ENCODE data around the gene KIAA1958. TPM values are rescaled to one million over a fixed set of nuclear protein-coding genes. Genes with fewer than 3 reads are reported as not detected.

KIAA1958 gene
- total RNA-seq, 4 donors from 2014 or later: 10.2 to 18.3 (median 10.6) TPM

DNA sequence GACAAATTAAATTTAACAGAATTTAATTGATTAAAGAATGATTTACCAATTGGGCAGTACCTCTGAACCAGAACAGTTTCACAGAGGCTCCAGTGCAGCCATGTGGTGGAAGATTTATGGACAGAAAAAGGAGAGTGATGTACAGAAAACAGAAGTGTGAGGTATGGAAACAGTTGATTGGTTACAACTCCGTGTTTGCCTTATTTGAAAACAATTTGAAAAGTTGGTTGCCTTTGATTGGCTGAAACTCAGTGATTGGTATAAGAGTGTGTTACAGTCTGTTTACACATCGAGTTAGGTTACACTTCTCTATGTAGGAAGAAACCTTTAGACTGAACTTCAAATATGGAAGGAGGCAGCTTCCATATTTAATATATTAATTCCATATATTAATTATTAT lies 30.1 kb downstream of the KIAA1958 start:
- Histone ChIP-seq H3K9me3 (no peaks in the 10 kb centered on the region), H3K4me1 (no peaks in the 10 kb centered on the region), H3K27ac (no peak overlapping the region), H3K36me3 (no peaks in the 10 kb centered on the region), H3K4me3 (no peak overlapping the region), H3K27me3 (no peaks in the 10 kb centered on the region)
- TF ChIP-seq EP300 (IDR thresholded peaks at IDR 0.05): no peak
- TF ChIP-seq POLR2AphosphoS5 (IDR thresholded peaks at IDR 0.05): no peak
- TF ChIP-seq POLR2A (IDR thresholded peaks at IDR 0.05): no peak
- TF ChIP-seq, protein P1, sequence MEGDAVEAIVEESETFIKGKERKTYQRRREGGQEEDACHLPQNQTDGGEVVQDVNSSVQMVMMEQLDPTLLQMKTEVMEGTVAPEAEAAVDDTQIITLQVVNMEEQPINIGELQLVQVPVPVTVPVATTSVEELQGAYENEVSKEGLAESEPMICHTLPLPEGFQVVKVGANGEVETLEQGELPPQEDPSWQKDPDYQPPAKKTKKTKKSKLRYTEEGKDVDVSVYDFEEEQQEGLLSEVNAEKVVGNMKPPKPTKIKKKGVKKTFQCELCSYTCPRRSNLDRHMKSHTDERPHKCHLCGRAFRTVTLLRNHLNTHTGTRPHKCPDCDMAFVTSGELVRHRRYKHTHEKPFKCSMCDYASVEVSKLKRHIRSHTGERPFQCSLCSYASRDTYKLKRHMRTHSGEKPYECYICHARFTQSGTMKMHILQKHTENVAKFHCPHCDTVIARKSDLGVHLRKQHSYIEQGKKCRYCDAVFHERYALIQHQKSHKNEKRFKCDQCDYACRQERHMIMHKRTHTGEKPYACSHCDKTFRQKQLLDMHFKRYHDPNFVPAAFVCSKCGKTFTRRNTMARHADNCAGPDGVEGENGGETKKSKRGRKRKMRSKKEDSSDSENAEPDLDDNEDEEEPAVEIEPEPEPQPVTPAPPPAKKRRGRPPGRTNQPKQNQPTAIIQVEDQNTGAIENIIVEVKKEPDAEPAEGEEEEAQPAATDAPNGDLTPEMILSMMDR (IDR thresholded peaks at IDR 0.05): no peak
- DNase-seq (ENCODE audit: low spot score in 2 of 2): no peak
- WGBS: 90% methylated on average over 2 of the region's 2 CpGs

DNA sequence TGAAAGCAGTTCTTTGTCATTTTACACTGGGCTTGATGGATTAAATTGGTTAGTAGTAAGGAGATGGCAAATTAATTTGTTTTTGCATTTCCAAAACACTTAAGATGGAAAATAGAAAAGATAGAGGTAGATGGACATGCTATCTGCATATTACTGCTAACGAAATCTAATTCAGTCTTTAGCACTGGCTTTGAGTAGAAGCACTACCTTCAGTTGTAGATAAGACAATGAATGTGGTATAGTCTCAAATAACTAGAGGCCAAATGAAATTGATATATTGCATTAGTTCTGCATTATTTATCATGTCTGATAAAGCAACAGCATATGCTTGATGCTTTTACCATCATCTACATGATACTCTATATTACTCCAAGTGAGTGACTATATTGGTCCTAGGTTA lies 33.4 kb downstream of the KIAA1958 start:
- no peaks in the 10 kb centered on the region for H3K4me1 ChIP-seq
- no peak overlapping the region for H3K27ac ChIP-seq
- no peaks in the 10 kb centered on the region for H3K27me3 ChIP-seq
- H3K4me3 ChIP-seq: no peak overlapping the region
- TF ChIP-seq POLR2AphosphoS5 (IDR thresholded peaks at IDR 0.05): no peak
- no peak for TF ChIP-seq EP300 (IDR thresholded peaks at IDR 0.05)
- TF ChIP-seq, protein P1 (IDR thresholded peaks at IDR 0.05): no peak
- TF ChIP-seq POLR2A (IDR thresholded peaks at IDR 0.05): no peak
- 96% methylated on average over 1 of the region's 1 CpG for WGBS
- no peaks in the 10 kb centered on the region for H3K9me3 ChIP-seq
- no peak for DNase-seq (ENCODE audit: low spot score in 2 of 2)
- no peaks in the 10 kb centered on the region for H3K36me3 ChIP-seq

DNA sequence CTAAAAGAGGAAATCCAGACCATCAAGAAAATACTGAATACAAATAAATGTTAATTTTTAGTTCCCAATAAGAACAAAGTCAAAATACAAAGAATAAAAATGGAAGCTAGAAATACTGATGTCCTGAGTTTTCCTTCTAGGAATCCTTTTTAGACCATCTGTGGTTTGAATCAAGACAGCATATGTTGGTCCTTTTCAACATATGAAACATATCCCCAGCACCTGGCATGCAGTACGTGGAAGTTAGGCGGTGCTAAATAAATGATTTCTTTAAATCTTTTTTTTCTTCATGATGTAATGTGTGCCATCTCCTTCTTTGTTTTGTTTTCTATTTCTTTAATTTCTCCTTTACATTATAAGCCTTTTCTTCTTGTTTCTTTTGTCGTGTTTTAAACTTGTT lies 34.0 kb downstream of the KIAA1958 start:
- Histone ChIP-seq H3K9me3 (no peaks in the 10 kb centered on the region), H3K27ac (no peak overlapping the region), H3K36me3 (no peaks in the 10 kb centered on the region), H3K4me3 (no peak overlapping the region), H3K4me1 (no peaks in the 10 kb centered on the region), H3K27me3 (no peaks in the 10 kb centered on the region)
- TF ChIP-seq POLR2AphosphoS5 (IDR thresholded peaks at IDR 0.05) (no peak), EP300 (IDR thresholded peaks at IDR 0.05) (no peak), POLR2A (IDR thresholded peaks at IDR 0.05) (no peak)
- TF ChIP-seq, protein P1 (IDR thresholded peaks at IDR 0.05): no peak
- WGBS: 52% methylated on average over 3 of the region's 3 CpGs
- DNase-seq (ENCODE audit: low spot score in 2 of 2): no peak

DNA sequence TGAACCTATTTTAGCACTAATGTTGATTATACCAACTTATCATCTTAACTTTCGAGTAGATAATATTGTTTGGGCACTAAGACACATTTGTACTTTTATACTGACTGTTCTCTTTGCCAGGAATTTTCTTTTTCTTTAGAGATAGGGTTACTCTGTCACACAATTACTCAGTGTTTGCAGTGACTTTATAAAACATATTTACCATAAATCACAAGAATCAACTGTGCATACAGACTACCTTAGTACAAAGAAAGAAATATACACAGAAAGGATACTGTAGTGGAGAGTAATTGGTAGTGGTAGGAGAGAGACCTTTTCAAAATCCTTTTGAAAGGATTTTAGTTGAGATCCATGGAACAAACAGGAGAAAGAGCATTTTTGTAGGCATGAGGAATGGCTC lies 40.3 kb downstream of the KIAA1958 start:
- H3K4me3 ChIP-seq: no peak overlapping the region
- no peaks in the 10 kb centered on the region for H3K9me3 ChIP-seq
- TF ChIP-seq EP300 (IDR thresholded peaks at IDR 0.05): no peak
- TF ChIP-seq, protein P1 (IDR thresholded peaks at IDR 0.05): no peak
- no peak for TF ChIP-seq POLR2AphosphoS5 (IDR thresholded peaks at IDR 0.05)
- TF ChIP-seq POLR2A (IDR thresholded peaks at IDR 0.05): no peak
- WGBS: 82% methylated on average over 1 of the region's 1 CpG
- H3K36me3 ChIP-seq: no peaks in the 10 kb centered on the region
- no peaks in the 10 kb centered on the region for H3K27me3 ChIP-seq
- no peak for DNase-seq (ENCODE audit: low spot score in 2 of 2)
- H3K27ac ChIP-seq: no peak overlapping the region
- peaks cover under 1% of the 10 kb centered on the region for H3K4me1 ChIP-seq

DNA sequence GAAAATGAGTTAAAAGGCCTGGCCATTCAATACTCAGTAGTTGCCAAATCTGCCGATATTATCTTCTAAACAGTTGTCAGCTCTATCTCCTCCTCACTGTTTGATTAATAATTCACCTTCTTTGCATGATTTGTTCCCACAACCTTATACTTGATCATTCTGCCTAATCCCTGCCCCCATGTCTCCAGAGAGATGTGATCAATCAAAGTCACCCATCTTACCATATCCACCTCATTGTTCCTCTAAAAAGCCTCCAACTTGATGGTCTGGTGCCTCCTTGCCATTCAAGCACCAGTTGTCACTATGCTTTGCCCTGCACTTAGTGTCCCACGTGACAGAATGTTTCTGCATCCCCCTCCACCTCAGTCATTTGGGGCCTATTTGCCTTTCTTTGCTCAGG lies 41.3 kb downstream of the KIAA1958 start:
- 89% methylated on average over 2 of the region's 2 CpGs for WGBS
- Histone ChIP-seq H3K27me3 (no peaks in the 10 kb centered on the region), H3K27ac (no peak overlapping the region), H3K4me3 (no peak overlapping the region), H3K9me3 (no peaks in the 10 kb centered on the region), H3K4me1 (peaks cover 7% of the 10 kb centered on the region), H3K36me3 (no peaks in the 10 kb centered on the region)
- DNase-seq (ENCODE audit: low spot score in 2 of 2): no peak
- TF ChIP-seq POLR2AphosphoS5 (IDR thresholded peaks at IDR 0.05) (no peak), EP300 (IDR thresholded peaks at IDR 0.05) (no peak), POLR2A (IDR thresholded peaks at IDR 0.05) (no peak)

DNA sequence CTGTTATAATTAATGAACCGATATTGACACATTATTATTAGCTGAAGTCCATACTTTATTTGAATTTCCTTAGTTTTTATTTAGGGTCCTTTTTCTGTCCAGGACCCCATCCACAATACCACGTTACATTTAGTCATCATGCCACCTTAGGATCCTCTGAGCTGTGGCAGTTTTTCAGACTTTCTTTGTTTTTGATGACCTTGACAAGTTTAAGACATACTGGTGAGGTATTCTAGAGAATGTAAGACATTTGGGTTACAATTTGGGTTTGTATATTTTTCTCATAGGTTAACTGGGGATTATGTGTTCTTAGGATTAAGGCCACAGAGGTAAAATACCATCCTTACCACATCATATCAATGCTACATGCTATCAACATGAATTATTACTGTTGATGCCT lies 42.7 kb downstream of the KIAA1958 start:
- no peaks in the 10 kb centered on the region for H3K27me3 ChIP-seq
- H3K9me3 ChIP-seq: no peaks in the 10 kb centered on the region
- TF ChIP-seq POLR2AphosphoS5 (IDR thresholded peaks at IDR 0.05) (no peak), POLR2A (IDR thresholded peaks at IDR 0.05) (no peak), EP300 (IDR thresholded peaks at IDR 0.05) (no peak)
- TF ChIP-seq, protein P1 (IDR thresholded peaks at IDR 0.05): no peak
- no peak overlapping the region for H3K4me3 ChIP-seq
- no peaks in the 10 kb centered on the region for H3K36me3 ChIP-seq
- H3K27ac ChIP-seq: no peak overlapping the region
- DNase-seq (ENCODE audit: low spot score in 2 of 2): no peak
- H3K4me1 ChIP-seq: peaks cover 7% of the 10 kb centered on the region
- 93% methylated on average over 2 of the region's 2 CpGs for WGBS

Measured in suprapubic skin (tissue), 4 donors.